HEK293 (cell line): Measurements from ENCODE around the gene TDP1.

Experiments
- GLIS1 ChIP-seq: fragments of 450-650 bp; formaldehyde crosslinking; IDR thresholded peaks from 2 replicates; pipeline ENCODE4 v1.5.1; 2016; ENCODE audit warnings: missing biosample characterization, missing genetic modification characterization
- IKZF3 ChIP-seq: fragments of 450-650 bp; IDR thresholded peaks from 2 replicates; pipeline ENCODE4 v1.5.0; 2018; ENCODE audit warnings: missing biosample characterization, mild to moderate bottlenecking, missing genetic modification characterization, moderate library complexity
- OSR2 ChIP-seq: fragments of 450-650 bp; formaldehyde crosslinking; IDR thresholded peaks from 2 replicates; pipeline ENCODE4 v1.5.1; 2016; ENCODE audit warnings: missing biosample characterization, missing genetic modification characterization
- SCRT1 ChIP-seq: fragments of 450-650 bp; formaldehyde crosslinking; IDR thresholded peaks from 2 replicates; pipeline ENCODE4 v1.5.1; 2016; ENCODE audit warnings: missing biosample characterization, missing genetic modification characterization, borderline replicate concordance
- SCRT2 ChIP-seq: fragments of 450-650 bp; formaldehyde crosslinking; IDR thresholded peaks from 2 replicates; pipeline ENCODE4 v1.5.1; 2016; ENCODE audit warnings: missing biosample characterization, missing genetic modification characterization
- SETDB1 ChIP-seq: IDR thresholded peaks from one replicate; pipeline ENCODE4 v1.6.1; 2017; ENCODE audit warnings: mild to moderate bottlenecking, low read length, moderate library complexity, mixed read lengths; ENCODE audit not compliant: insufficient read length
- YY1 ChIP-seq: fragments of 450-650 bp; formaldehyde crosslinking; IDR thresholded peaks from 2 replicates; pipeline ENCODE4 v1.5.1; 2018; ENCODE audit warnings: missing biosample characterization, missing genetic modification characterization
- ZFHX2 ChIP-seq: fragments of 450-650 bp; formaldehyde crosslinking; conservative IDR thresholded peaks from 2 replicates; pipeline ENCODE4 v1.5.1; 2016; ENCODE audit warnings: missing biosample characterization, missing genetic modification characterization
- ZFP3 ChIP-seq: fragments of 450-650 bp; formaldehyde crosslinking; IDR thresholded peaks from 2 replicates; pipeline ENCODE4 v1.5.1; 2016; ENCODE audit warnings: low read depth, missing biosample characterization, missing genetic modification characterization
- ZNF148 ChIP-seq: fragments of 450-650 bp; formaldehyde crosslinking; IDR thresholded peaks from 2 replicates; pipeline ENCODE4 v1.5.0; 2017; ENCODE audit warnings: missing biosample characterization, missing genetic modification characterization, borderline replicate concordance
- ZNF169 ChIP-seq: fragments of 450-650 bp; formaldehyde crosslinking; IDR thresholded peaks from 2 replicates; pipeline ENCODE4 v1.5.1; 2016; ENCODE audit warnings: missing biosample characterization, missing genetic modification characterization
- ZNF184 ChIP-seq: fragments of 450-650 bp; IDR thresholded peaks from 2 replicates; pipeline ENCODE4 v1.5.1; 2018; ENCODE audit warnings: missing biosample characterization, mild to moderate bottlenecking, missing genetic modification characterization
- ZNF2 ChIP-seq: fragments of 450-650 bp; formaldehyde crosslinking; IDR thresholded peaks from 2 replicates; pipeline ENCODE4 v1.5.1; 2016; ENCODE audit warnings: missing biosample characterization, missing genetic modification characterization
- ZNF266 ChIP-seq: fragments of 450-650 bp; formaldehyde crosslinking; IDR thresholded peaks from 2 replicates; pipeline ENCODE4 v1.5.1; 2016; ENCODE audit warnings: missing biosample characterization, missing genetic modification characterization, low read depth
- ZNF302 ChIP-seq: fragments of 450-650 bp; formaldehyde crosslinking; IDR thresholded peaks from 2 replicates; pipeline ENCODE4 v1.5.1; 2016; ENCODE audit warnings: missing biosample characterization, missing genetic modification characterization, low read depth
- ZNF311 ChIP-seq: fragments of 450-650 bp; formaldehyde crosslinking; IDR thresholded peaks from 2 replicates; pipeline ENCODE4 v1.5.1; 2017; ENCODE audit warnings: missing biosample characterization, missing genetic modification characterization, borderline replicate concordance
- ZNF335 ChIP-seq: fragments of 450-650 bp; formaldehyde crosslinking; conservative IDR thresholded peaks from 2 replicates; pipeline ENCODE4 v1.5.1; 2016; ENCODE audit warnings: missing biosample characterization, missing genetic modification characterization
- ZNF391 ChIP-seq: fragments of 450-650 bp; formaldehyde crosslinking; IDR thresholded peaks from 2 replicates; pipeline ENCODE4 v1.5.1; 2016; ENCODE audit warnings: low read depth, missing biosample characterization, missing genetic modification characterization, borderline replicate concordance
- ZNF510 ChIP-seq: fragments of 450-650 bp; formaldehyde crosslinking; IDR thresholded peaks from 2 replicates; pipeline ENCODE4 v1.5.1; 2018; ENCODE audit warnings: mild to moderate bottlenecking, missing genetic modification characterization, missing biosample characterization; ENCODE audit not compliant: insufficient replicate concordance
- ZNF518A ChIP-seq: fragments of 450-650 bp; formaldehyde crosslinking; conservative IDR thresholded peaks from 2 replicates; pipeline ENCODE4 v1.5.1; 2016; ENCODE audit warnings: low read depth, missing biosample characterization, missing genetic modification characterization
- ZNF521 ChIP-seq: fragments of 450-650 bp; formaldehyde crosslinking; IDR thresholded peaks from 2 replicates; pipeline ENCODE4 v1.5.1; 2017; ENCODE audit warnings: missing biosample characterization, mild to moderate bottlenecking, missing genetic modification characterization
- ZNF555 ChIP-seq: fragments of 450-650 bp; formaldehyde crosslinking; conservative IDR thresholded peaks from 2 replicates; pipeline ENCODE4 v1.5.1; 2017; ENCODE audit warnings: missing biosample characterization, mild to moderate bottlenecking, missing genetic modification characterization, inconsistent platforms
- ZNF785 ChIP-seq: fragments of 450-650 bp; formaldehyde crosslinking; IDR thresholded peaks from 2 replicates; pipeline ENCODE4 v1.5.1; 2016; ENCODE audit warnings: missing biosample characterization, missing genetic modification characterization
- ZNF792 ChIP-seq: fragments of 450-650 bp; formaldehyde crosslinking; IDR thresholded peaks from 2 replicates; pipeline ENCODE4 v1.5.1; 2016; ENCODE audit warnings: missing biosample characterization, missing genetic modification characterization
- ZXDB ChIP-seq: fragments of 450-650 bp; formaldehyde crosslinking; IDR thresholded peaks from 2 replicates; pipeline ENCODE4 v1.5.1; 2016; ENCODE audit warnings: missing biosample characterization, missing genetic modification characterization
- TF ChIP-seq, protein P1 (sequence below): fragments of 450-650 bp; formaldehyde crosslinking; IDR thresholded peaks from 2 replicates; pipeline ENCODE4 v1.5.1; 2016; ENCODE audit warnings: missing biosample characterization, missing genetic modification characterization
- TF ChIP-seq, protein P2 (sequence below): fragments of 450-650 bp; formaldehyde crosslinking; IDR thresholded peaks from 2 replicates; pipeline ENCODE4 v1.5.1; 2016; ENCODE audit warnings: missing biosample characterization, missing genetic modification characterization, low read depth
- TF ChIP-seq, protein P3 (sequence below): fragments of 450-650 bp; formaldehyde crosslinking; IDR thresholded peaks from 2 replicates; pipeline ENCODE4 v1.5.1; 2016; ENCODE audit warnings: missing biosample characterization, missing genetic modification characterization

Gene TDP1

GRCh38 chr14:89906000-89906399, 49.7 kb upstream of the TDP1 start (continued):
- TF ChIP-seq YY1 (no peak), SCRT1 (tag by site-specific recombination) (no peak), SETDB1 (no peak), ZXDB (tag by site-specific recombination) (peak; percentile 85), ZNF785 (tag by site-specific recombination) (no peak), GLIS1 (tag by site-specific recombination) (no peak), ZNF391 (no peak), ZNF510 (tag by site-specific recombination) (peak; percentile 91), ZFP3 (0 out of 2 replicates have a peak, but pooled peaks have one; percentile 19), SCRT2 (tag by site-specific recombination) (no peak), ZNF335 (tag by site-specific recombination) (no peak), ZNF792 (tag by site-specific recombination) (no peak), ZNF184 (tag by site-specific recombination) (no peak), IKZF3 (tag by site-specific recombination) (no peak), ZNF169 (tag by site-specific recombination) (no peak), OSR2 (no peak), ZNF518A (peak; percentile 96), ZFHX2 (tag by site-specific recombination) (no peak), ZNF302 (tag by site-specific recombination) (no peak), ZNF311 (tag by site-specific recombination) (no peak), ZNF266 (peak; percentile 94), ZNF148 (tag by site-specific recombination) (no peak), ZNF521 (tag by site-specific recombination) (no peak), ZNF555 (tag by site-specific recombination) (peak; percentile 99), ZNF2 (tag by site-specific recombination) (no peak)
- TF ChIP-seq, protein P1, sequence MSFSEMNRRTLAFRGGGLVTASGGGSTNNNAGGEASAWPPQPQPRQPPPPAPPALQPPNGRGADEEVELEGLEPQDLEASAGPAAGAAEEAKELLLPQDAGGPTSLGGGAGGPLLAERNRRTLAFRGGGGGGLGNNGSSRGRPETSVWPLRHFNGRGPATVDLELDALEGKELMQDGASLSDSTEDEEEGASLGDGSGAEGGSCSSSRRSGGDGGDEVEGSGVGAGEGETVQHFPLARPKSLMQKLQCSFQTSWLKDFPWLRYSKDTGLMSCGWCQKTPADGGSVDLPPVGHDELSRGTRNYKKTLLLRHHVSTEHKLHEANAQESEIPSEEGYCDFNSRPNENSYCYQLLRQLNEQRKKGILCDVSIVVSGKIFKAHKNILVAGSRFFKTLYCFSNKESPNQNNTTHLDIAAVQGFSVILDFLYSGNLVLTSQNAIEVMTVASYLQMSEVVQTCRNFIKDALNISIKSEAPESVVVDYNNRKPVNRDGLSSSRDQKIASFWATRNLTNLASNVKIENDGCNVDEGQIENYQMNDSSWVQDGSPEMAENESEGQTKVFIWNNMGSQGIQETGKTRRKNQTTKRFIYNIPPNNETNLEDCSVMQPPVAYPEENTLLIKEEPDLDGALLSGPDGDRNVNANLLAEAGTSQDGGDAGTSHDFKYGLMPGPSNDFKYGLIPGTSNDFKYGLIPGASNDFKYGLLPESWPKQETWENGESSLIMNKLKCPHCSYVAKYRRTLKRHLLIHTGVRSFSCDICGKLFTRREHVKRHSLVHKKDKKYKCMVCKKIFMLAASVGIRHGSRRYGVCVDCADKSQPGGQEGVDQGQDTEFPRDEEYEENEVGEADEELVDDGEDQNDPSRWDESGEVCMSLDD (tag by site-specific recombination), result no peak
- TF ChIP-seq, protein P2, sequence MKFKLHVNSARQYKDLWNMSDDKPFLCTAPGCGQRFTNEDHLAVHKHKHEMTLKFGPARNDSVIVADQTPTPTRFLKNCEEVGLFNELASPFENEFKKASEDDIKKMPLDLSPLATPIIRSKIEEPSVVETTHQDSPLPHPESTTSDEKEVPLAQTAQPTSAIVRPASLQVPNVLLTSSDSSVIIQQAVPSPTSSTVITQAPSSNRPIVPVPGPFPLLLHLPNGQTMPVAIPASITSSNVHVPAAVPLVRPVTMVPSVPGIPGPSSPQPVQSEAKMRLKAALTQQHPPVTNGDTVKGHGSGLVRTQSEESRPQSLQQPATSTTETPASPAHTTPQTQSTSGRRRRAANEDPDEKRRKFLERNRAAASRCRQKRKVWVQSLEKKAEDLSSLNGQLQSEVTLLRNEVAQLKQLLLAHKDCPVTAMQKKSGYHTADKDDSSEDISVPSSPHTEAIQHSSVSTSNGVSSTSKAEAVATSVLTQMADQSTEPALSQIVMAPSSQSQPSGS (tag by site-specific recombination), result no peak
- TF ChIP-seq, protein P3, sequence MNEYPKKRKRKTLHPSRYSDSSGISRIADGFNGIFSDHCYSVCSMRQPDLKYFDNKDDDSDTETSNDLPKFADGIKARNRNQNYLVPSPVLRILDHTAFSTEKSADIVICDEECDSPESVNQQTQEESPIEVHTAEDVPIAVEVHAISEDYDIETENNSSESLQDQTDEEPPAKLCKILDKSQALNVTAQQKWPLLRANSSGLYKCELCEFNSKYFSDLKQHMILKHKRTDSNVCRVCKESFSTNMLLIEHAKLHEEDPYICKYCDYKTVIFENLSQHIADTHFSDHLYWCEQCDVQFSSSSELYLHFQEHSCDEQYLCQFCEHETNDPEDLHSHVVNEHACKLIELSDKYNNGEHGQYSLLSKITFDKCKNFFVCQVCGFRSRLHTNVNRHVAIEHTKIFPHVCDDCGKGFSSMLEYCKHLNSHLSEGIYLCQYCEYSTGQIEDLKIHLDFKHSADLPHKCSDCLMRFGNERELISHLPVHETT (tag by site-specific recombination), result 0 out of 2 replicates have a peak, but pooled peaks have one; percentile 39
